Vagina (tissue), 2 donors: Measurements from ENCODE around the gene CSTPP1.

ENCODE experiments used
- CTCF ChIP-seq, 3 experiments: fragments of 450-650 bp in 2 of 3; fragments of 200-600 bp in 1 of 3; sonication (generic) in 1 of 3; IDR thresholded peaks; one replicate each; pipeline ENCODE4 v1.5.1; 2017 to 2019; ENCODE audit warnings: antibody characterized with exemption in 3 of 3, mild to moderate bottlenecking in 2 of 3, moderate library complexity in 2 of 3
- POLR2A ChIP-seq, 2 donors: fragments of 450-650 bp; IDR thresholded peaks; one replicate each; pipeline ENCODE4 v1.6.1; 2017; ENCODE audit warnings: antibody characterized with exemption in 2 of 2, mild to moderate bottlenecking in 2 of 2, moderate library complexity in 2 of 2

- no peak for TF ChIP-seq CTCF (IDR thresholded peaks at IDR 0.05)
- TF ChIP-seq POLR2A (IDR thresholded peaks at IDR 0.05) = no peak
Observed at GRCh38 chr11:46892838-46893237, 43.7 kb upstream of the CSTPP1 start.
